Suppressor macrophage treated with lipopolysaccharide for 1 hour (primary cell): Measurements from ENCODE around the gene ARHGAP15.
A peak's percentile ranks its signal among the peaks of the same experiment; 100 is the strongest.

ENCODE experiments used
- DNase-seq, 3 donors: peaks; one replicate each; pipeline ENCODE4 v3.0.0-alpha.2; 2020 to 2022

The ARHGAP15 gene

DNA sequence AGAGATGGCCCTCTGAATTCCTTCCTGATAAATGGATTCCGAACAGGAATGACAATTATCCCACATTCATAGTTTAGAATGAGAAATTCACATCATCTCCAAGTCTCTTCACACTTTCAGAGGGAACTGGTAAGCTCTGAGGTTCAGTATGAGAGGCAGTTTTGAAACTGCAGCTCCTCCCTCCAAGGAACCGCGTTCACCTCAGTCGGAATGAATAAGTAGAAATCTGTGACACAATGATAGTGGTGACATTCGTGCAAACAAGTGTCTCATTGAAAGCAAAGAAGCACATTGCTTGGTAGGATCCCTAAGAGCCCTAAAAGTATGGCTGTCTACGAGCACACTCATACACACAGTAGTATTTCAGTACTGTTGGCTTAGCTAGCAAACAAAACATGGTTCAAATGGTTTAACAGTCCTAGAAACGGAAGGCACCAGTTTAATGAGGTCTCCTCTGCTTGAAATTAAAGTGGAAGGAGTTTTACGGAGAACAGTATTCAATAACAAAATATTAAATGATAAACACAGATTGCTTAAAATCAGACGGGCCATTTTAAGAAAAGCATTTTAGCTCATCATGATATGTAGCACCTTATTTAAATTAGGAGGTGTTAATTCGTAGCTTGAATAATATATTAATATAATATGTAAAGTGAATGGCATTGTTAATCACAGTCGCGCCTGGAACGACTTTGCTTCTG is 225.0 kb downstream of the ARHGAP15 start:
- no peak for DNase-seq

DNA sequence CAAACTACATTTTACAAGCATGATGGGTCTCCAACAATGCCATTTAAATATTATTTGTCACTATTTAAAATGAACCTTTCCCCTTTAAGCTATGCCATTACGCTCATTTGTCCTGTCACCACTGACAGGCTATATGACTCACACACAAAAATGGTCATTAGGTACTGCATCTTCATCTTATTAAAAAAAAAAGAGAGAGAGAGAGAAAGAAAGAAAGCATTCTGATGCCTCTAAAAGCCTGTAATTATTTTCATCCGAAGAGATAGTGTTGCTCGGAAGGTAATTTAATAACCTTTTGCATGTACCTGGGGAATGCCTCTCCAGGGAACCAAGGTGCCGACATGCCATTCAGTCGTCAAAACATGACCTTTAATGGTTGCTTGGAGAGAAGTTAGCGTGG is 226.7 kb downstream of the ARHGAP15 start:
- peak in 1 of 3 donors; percentile 27 for DNase-seq

DNA sequence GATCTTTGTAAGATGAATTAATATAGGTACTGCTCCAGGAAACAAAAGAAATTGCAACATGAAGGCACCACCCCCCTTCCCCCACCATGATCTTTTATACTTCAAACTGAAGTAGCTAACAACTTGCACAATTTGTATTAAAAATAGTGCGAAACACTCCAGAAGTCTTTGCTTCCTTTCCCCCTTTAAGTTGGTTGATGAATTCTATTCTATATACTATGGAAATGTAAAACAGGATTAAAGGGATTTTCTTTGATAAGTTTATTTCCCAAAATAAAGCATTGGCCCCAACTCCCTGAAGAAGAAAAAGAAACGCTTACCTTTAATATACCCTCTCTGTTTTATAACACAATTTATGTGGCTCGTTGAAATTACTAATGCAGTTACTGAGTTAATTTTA is 227.1 kb downstream of the ARHGAP15 start:
- no peak for DNase-seq

DNA sequence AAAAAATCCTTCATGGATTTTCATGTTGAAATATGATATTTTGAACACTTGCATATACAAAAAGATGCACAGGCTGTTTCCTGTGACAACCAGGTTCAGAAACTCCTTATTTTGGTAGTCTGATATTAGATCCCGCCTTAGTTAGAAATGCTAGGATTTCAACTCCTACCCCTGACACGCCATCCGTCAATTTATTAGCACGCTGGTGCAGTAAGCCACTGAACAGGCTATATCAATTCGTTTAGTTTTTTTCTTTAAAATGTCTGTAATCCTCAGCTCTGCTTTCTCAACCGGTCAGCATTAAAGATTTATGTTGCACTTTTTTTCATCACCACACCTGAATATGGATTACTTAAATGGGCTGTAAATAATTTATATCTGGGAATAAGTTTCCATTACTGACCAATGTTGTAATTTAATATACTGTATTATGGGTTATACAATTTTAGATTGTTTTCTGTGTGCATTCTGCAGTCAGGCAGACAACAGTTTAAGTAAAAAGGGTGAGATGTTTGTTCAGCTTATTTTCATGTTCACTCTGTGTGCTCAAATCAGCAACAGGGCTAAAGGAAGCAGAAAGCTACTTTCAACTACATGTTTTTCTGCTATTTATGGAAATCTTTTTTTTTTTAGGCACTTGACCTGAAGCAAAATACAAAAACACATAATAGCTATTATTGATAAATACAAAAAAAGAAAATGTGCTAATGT is 227.7 kb downstream of the ARHGAP15 start:
- no peak for DNase-seq

DNA sequence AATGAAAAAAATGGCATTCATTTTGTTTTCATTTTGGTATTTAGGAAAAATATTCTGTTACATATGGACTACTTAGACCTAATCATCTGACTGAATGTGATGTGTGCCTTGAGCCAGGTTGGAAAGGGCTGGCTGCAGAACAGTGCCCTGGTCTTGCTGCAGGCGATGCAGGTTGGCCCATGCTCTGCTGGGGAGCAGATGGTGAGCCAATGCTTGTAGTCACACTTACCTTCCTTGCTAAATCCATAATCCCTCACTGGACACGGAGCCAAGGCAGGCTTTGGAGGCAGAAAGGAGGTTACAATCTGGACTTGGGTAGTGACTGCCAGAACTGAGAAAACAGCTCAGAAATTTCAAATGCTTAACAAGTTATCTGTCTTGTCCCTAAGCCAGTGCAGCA is 228.7 kb downstream of the ARHGAP15 start:
- DNase-seq, result no peak

DNA sequence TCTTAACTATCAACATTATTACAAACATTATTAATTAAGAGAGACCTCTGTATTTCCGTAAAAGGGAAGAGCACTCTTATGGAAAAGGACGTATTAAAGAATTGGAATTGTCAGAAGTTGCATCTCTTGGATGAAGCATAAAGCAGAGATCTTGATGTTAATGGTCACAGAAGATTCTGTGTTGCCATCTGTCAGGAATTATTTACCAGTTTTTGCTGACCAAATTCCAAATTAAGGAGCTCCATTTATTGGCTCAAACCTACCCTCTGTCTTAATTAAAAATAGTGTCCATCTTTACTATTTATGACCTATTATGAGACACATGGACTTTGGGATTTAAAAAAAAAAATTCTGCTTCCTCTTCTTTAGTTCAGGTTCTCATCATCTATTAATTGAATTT is 232.1 kb downstream of the ARHGAP15 start:
- no peak for DNase-seq

DNA sequence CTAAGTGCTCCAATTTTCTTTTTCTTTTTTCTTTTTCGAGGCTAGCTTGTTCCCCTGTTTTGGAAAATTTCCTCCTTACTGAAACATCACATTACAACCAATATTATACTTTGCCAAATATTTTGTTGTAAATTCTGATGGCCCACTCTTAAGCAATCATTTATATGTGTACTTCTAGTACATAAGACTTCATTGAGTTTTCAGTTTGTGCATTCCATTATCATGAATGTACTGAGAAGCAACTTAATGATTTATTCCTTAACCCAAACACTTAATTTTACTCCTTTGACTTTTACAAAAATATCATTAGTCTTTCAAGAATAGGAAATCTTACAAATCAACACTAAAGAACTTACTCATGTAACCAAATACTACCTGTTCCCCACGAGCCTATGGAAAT is 242.4 kb downstream of the ARHGAP15 start:
- DNase-seq, result no peak

DNA sequence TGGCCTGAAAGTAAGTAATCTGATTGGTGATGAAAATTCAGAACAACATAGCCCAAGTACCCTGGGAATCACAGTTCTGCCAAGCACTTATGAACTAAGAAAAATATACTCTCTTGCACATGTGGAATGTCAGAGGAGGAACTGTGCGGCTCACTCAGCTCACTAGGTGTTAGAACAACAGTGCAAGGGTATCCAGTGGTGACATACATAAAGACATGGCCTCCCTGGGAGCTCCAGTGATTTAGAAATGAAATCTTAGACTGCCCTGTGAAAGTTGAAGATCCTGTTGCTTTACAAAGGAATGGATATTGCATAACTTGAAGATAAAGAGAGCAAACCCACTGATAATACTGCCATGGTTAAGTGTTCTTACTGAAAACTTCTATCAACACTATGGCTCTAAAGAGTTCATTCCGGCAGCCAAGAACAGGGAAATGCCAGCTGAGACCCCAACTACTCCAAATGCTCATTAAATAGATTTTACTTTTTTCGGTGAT is 246.2 kb downstream of the ARHGAP15 start:
- no peak for DNase-seq

DNA sequence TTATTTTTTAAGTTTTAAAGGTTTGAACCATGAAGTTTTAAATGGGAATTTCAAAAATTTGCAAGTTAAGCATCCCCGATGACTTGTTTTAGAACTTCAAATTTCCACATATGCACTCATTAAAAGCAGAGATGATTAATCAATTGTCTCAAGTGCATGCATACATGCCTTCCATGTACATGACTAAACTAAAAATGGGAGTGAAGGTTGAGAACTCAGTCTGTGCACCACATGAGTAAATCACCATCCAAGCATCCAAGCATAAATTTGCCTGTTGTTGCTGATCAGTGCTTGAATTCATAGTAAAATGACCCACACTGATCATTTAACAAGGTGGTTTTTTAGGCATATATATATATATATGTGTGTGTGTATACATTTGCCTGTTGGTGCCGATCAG is 249.8 kb downstream of the ARHGAP15 start:
- no peak for DNase-seq

DNA sequence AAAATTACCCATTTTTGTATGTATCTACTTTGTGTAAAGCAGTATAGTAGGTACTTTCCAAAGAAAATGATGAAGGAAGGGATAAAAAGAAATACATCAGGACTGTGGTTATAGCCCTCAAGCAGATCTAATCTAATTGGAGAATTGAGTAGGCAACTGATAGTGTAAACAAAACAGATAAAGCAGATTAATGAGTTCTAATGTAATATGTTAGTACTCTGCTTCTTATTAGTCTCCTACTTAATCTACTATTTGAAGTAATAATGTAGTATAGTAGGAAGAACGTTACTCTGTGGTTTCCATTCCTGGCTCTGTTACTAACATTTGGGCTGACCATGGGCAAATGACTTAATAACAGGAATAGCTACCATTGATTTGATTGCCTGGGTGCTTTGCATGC is 250.7 kb downstream of the ARHGAP15 start:
- DNase-seq, result no peak

DNA sequence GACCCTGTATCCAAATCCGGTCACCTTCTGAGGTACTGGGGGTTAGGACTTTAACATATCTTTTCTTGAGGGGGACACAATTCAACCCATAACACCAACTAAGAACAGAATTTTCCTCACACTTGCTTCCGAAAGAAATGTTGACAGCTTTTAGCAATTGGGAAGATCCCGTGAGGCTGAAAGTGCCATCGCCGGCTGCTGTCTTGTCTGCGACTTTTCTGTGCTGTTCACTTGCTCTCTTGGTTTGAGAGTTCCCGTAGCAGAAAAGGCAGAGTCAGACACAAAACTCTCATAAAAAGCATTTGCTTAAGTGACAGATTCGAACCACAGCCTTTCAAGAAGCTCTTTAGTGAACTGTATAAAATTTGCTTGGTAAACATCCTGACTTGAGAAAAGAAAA is 253.4 kb downstream of the ARHGAP15 start:
- no peak for DNase-seq

DNA sequence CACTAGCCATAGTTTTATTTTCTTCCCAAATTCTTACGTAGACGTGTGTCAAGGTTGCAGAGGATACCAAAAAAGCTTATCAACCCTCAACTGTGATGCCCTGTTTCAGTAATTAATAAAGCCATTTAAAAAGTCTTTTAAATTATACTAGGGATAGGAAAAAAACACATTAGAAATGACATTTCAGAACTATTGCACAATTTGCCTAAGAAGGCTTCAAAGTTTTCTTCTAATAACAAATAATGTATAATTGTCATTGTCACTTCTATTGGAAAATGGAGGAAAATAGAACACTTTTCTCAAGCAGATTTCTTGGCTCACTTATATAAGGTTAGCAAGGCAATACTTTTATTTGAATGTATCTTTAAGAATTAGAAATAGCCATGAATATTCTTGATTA is 253.8 kb downstream of the ARHGAP15 start:
- no peak for DNase-seq

DNA sequence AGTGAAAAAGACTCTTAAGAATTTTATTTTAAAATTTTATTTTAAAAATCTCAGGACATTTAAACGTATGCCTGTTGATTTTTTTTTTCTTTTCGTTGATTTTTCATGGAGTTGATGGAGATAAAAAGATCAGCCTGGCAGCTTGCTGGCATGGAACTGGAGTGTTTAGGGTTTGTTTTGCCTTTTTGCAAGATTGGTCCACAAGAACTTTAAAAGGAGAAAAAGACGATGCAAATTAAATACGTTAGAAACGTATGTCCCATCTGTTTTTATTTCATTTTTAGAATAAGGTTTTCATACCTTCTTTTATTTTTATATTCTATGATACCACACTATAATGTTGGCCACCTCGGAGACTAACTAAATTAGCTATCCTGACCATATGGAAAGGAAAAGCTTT is 254.9 kb downstream of the ARHGAP15 start:
- no peak for DNase-seq

DNA sequence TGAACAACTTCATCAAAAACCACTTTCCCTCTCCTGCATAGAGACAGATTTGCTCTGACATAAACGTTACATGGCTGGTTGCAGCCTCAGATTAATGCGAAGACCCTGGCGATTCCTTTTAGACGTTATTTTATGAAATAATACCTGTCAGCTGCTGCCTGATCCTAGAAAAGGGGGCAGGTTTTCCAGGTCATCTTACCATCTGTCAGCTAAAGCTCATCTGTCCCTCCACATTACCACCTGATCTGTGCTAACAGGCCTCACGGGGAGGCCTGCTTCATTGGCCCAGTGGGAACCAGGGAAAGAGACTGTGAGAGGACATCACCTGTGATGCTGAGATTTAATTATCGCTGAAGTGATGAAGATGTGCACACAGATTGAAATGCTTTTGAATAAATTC is 261.0 kb downstream of the ARHGAP15 start:
- DNase-seq, result no peak

DNA sequence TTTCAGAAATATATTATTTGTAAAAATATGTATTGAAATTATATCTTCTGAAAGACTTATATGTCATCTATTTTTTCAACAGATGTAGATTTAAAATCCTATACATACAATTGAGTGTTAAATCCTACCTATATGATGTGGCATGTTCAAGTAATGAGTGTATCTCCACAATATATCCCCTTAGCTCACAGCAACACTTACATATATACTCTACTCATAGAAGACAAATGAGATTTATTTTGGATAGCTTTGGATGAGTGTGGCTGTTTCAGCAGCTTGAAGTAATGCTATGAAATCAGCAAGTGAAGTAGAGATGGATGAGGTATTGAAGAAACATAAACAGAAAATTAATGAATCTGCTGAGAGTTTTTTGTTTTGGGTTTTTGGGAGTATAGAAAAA is 263.1 kb downstream of the ARHGAP15 start:
- DNase-seq, result no peak

DNA sequence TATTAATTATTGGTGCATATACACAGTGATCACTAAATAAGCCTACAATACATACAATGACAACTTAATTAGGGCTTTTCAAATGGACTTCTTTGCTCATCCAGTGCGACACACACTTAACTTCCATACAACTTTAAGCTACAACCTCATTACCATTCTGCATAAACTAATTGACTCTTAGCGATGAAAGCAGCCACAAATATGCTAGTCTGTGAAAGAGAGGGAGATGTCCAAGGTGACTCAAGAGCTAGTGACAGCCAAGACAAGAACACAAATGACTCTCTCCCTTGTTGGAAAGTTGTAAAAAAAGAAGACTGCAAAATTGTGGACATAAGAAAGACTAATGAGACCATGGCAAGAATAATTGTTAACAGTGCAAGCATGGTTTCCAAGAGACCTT is 264.8 kb downstream of the ARHGAP15 start:
- no peak for DNase-seq

DNA sequence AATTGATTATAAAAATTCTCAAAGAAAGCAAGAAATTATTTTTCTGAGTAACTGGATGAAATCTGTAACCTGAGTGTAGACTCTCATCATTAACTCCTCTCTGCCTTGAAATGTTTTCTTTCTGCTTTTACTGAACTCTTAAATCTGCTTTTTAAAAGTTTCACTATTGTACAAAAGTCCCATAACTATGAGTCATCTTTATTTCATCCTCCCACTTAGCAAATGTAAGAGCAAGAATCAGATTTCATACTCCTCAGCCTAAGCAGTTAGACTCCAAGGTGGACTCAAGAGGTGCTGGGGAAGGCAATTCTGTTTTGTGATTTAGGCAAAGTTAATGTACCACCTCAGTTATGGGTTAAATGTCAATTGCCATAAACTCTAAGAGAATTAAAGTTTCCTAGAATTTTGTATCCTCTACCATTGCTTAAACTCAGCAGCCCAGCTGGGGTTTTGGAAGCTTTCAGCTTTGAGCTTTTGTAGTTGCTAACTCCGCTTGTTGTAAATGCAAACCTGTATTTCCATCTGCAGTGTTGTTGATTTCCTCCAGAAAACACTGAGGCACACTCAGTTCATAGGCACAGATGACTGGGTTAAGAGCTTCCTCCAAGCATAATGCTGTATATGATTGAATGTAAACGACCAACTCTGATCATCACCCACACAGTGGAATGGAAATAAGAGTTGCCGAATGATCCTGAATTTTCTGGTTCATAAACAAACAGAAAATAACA is 268.8 kb downstream of the ARHGAP15 start:
- peak; percentile 28 to 83 (median 70) for DNase-seq

DNA sequence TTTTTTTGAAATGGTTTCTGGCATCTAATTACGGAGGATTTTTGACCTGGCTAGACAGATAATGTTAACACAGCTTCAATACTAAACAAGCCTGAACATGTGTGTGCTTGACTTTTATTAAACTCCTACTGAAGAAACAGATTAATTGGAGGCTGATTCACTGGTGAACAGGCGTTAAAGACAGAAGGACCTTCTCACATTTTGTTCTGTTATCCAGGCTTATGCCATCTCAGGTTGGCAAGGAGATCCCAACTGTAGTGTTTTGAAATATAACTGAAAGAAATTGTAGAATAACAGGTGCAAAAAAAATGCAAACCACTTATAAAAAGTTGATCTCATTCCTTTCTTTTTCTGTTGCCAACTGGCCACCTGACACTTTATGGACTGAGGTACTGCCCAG is 269.6 kb downstream of the ARHGAP15 start:
- no peak for DNase-seq

DNA sequence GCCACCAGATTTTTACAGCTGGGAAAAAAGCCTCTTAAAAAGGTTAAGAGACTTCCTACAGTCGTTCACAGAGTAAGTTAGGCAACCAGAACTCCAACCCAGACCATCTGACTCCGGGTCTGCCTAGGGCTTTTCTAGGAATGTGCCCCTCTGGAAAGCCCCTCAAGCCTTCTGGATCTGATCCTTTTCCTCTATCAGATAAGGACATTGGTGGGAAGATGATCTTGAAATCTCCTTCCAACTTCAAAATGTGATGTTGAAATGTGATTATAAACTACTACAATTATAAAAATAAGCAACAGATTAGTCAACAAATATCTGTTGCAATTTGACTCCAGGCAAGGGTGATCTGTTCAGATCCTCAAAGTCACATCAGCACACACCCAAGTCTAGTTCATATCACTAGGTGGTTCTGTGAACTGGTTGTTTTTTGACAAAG is 270.4 kb downstream of the ARHGAP15 start:
- DNase-seq, result peak; percentile 67 to 83 (median 72)

DNA sequence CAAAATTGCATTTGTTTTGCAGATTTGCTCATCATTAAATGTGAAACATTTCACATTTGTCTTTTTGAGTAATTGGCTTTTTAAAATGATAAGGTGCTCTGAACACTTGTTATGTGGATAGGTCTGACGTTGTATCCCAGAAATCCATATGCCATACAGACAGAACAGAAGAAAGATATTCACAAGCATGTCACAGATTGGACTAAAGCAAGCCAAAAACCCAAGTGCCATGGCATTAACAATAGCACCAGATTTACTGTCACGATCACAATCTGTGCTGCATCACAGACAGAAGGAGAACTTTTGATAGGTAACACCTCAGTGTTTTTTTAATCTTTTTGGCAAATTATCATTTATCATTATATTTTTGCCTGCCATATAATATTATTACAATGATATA is 272.6 kb downstream of the ARHGAP15 start:
- DNase-seq, result no peak

DNA sequence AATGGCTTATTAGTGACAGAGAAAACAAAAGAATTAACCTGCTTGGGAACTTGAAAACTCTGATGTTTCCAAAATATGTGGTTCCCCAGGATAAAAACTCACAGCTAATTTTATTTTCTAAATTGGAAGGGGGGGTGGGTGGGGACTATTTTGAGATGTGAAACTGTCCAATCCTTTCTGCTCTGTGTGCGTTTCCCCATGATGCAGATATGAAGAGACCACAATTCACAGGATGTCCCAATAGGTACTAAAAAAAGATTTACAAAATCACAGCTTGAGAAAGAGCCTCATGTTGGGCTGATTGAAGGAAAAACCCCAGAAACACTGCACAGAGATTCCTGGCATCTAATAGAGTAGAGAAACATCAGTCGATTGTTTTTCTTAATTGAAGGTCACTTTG is 273.2 kb downstream of the ARHGAP15 start:
- peak; percentile 74 to 92 (median 91) for DNase-seq

DNA sequence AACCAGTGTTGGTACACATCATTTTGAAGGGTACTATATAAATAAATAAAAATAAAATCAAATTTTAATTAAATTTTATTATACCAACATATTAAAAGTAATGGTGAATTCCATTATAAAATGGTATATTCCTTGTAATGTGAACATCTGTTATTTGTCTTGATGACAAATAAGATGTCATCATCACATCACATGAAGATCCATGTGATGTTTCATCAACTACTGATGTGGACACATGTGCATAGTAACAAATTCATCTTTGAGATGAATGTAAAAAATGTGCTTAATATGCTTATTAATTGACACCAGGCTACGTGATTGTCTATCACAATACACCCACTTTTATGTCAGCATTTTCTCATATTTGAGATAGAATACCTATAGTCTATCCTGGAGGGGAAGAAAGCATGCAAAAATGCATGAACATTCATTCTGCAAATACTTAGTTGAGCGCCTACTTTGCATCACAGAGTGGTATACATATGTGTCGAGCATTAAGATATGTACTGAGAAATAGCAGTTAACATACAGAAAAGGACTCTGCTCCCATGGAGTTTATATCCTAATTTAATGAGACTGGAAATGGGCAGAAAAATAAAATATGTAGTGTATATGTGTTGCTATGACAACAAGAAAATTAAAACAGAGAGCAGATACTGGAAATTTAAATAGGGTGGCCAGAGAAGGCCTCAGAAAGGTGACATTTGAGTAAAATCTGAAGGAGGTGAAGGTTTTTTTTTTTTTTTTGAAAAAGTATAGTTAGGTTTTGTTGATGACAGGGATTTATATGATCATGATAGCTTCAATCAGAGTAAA is 281.1 kb downstream of the ARHGAP15 start:
- DNase-seq, result peak; percentile 12 to 64 (median 54)

DNA sequence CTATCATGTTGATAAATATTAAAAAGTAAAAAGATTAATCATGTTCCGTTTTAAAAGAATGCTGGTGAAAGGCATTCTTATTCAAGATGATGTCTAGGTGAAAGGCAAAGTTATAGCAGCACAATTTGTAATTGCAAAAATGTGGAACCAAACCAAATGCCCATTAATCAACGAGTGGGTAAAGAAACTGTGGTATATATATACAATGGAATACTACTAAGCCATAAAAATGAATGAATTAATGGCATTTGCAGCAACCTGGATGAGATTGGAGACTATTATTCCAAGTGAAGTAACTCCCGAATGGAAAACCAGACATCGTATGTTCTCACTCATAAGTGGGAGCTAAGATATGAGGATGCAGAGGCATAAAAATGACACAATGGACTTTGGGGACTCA is 286.4 kb downstream of the ARHGAP15 start:
- no peak for DNase-seq
